ENCODE results near the gene COX10.
"Not testable (repeated sequence)": the region's sequence is repeated elsewhere in the genome, so short reads cannot be mapped to it uniquely, and the experiment has no call there.

The COX10 gene

GRCh38 chr17:14186443-14186842, 117.1 kb downstream of the COX10 start:
- not testable (repeated sequence) for DNase-seq

GRCh38 chr17:14190774-14191173, 121.5 kb downstream of the COX10 start:
- DNase-seq, result not testable (repeated sequence)

GRCh38 chr17:14191469-14191868, 122.2 kb downstream of the COX10 start:
- not testable (repeated sequence) for DNase-seq

- DNase-seq, result not testable (repeated sequence)
Measured at GRCh38 chr17:14192039-14192438, 122.7 kb downstream of the COX10 start.

- not testable (repeated sequence) for DNase-seq
Measured at GRCh38 chr17:14192636-14193344, 123.5 kb downstream of the COX10 start.

- no peak for DNase-seq
Measured at GRCh38 chr17:14196377-14196997, 127.2 kb downstream of the COX10 start.

GRCh38 chr17:14197057-14197456, 127.8 kb downstream of the COX10 start:
- DNase-seq, result no peak

- no peak for DNase-seq
Measured at GRCh38 chr17:14197586-14197985, 128.3 kb downstream of the COX10 start.

GRCh38 chr17:14198013-14198412, 128.7 kb downstream of the COX10 start:
- DNase-seq, result no peak

- no peak for DNase-seq
Measured at GRCh38 chr17:14198575-14198974, 129.3 kb downstream of the COX10 start.

GRCh38 chr17:14199601-14200000, 130.3 kb downstream of the COX10 start:
- no peak for DNase-seq

- DNase-seq, result no peak
Measured at GRCh38 chr17:14200354-14200753, 131.1 kb downstream of the COX10 start.

- no peak for DNase-seq
Measured at GRCh38 chr17:14201021-14201987, 132.0 kb downstream of the COX10 start.

- DNase-seq, result no peak
Measured at GRCh38 chr17:14201988-14202380, 132.7 kb downstream of the COX10 start.

GRCh38 chr17:14202388-14203166, 133.3 kb downstream of the COX10 start:
- DNase-seq, result no peak

GRCh38 chr17:14203388-14203787, 134.1 kb downstream of the COX10 start:
- no peak for DNase-seq

- no peak for DNase-seq
Measured at GRCh38 chr17:14204084-14204483, 134.8 kb downstream of the COX10 start.

GRCh38 chr17:14204546-14204945, 135.2 kb downstream of the COX10 start:
- no peak for DNase-seq

- DNase-seq, result no peak
Measured at GRCh38 chr17:14205380-14205779, 136.1 kb downstream of the COX10 start.

GRCh38 chr17:14205992-14206461, 136.7 kb downstream of the COX10 start:
- no peak for DNase-seq

- DNase-seq, result no peak
Measured at GRCh38 chr17:14206891-14207290, 137.6 kb downstream of the COX10 start.

- no peak for DNase-seq
Measured at GRCh38 chr17:14207791-14208190, 138.5 kb downstream of the COX10 start.

- DNase-seq, result no peak
Measured at GRCh38 chr17:14209215-14209614, 139.9 kb downstream of the COX10 start.
